ENCODE data around the gene ZNF408.

Gene ZNF408

GRCh38 chr11:46662366-46662765 is 38.5 kb upstream of the ZNF408 start:
- DNase-seq (ENCODE audit: extremely low read depth, low read depth), result no peak
- H3K4me3 ChIP-seq (replicated peaks; ENCODE audit: low read depth, low read length), result no peak overlapping the region
- no peak for TF ChIP-seq CTCF (IDR thresholded peaks at IDR 0.05; ENCODE audit: low read depth, low read length, missing control alignments)

- H3K4me3 ChIP-seq (replicated peaks; ENCODE audit: low read depth, low read length), result no peak overlapping the region
- no peak for DNase-seq (ENCODE audit: extremely low read depth, low read depth)
- TF ChIP-seq CTCF (IDR thresholded peaks at IDR 0.05; ENCODE audit: low read depth, low read length, missing control alignments), result no peak
These were observed 37.4 kb upstream of the ZNF408 start for GRCh38 chr11:46663277-46663940.

- TF ChIP-seq CTCF (IDR thresholded peaks at IDR 0.05; ENCODE audit: low read depth, low read length, missing control alignments), result no peak
- DNase-seq (ENCODE audit: extremely low read depth, low read depth), result no peak
These were observed 36.2 kb upstream of the ZNF408 start for GRCh38 chr11:46664612-46665011.

GRCh38 chr11:46665356-46665755 is 35.5 kb upstream of the ZNF408 start:
- DNase-seq (ENCODE audit: extremely low read depth, low read depth), result no peak
- no peak for TF ChIP-seq CTCF (IDR thresholded peaks at IDR 0.05; ENCODE audit: low read depth, low read length, missing control alignments)
- no peak overlapping the region for H3K4me3 ChIP-seq (replicated peaks; ENCODE audit: low read depth, low read length)

More at GRCh38 chr11:46664612-46665011, 36.2 kb upstream of the ZNF408 start:
- H3K4me3 ChIP-seq (replicated peaks; ENCODE audit: low read depth, low read length), result no peak overlapping the region

- no peak overlapping the region for H3K4me3 ChIP-seq (replicated peaks; ENCODE audit: low read depth, low read length)
- no peak for TF ChIP-seq CTCF (IDR thresholded peaks at IDR 0.05; ENCODE audit: low read depth, low read length, missing control alignments)
- DNase-seq (ENCODE audit: extremely low read depth, low read depth), result no peak
These were observed 34.3 kb upstream of the ZNF408 start for GRCh38 chr11:46666516-46666915.

GRCh38 chr11:46667043-46667481 is 33.8 kb upstream of the ZNF408 start:
- no peak for DNase-seq (ENCODE audit: extremely low read depth, low read depth)
- no peak for TF ChIP-seq CTCF (IDR thresholded peaks at IDR 0.05; ENCODE audit: low read depth, low read length, missing control alignments)
- H3K4me3 ChIP-seq (replicated peaks; ENCODE audit: low read depth, low read length), result no peak overlapping the region

Measured in HFF-Myc (cell line).